ENCODE measurements around the gene OPN5. TPM values are rescaled to one million over a fixed set of nuclear protein-coding genes. Genes with fewer than 3 reads are reported as not detected.

Gene OPN5
- total RNA-seq, 2 experiments from 2014 or later: not detected

GRCh38 chr6:47811443-47811842 is 29.6 kb downstream of the OPN5 start:
- TF ChIP-seq, protein P1, sequence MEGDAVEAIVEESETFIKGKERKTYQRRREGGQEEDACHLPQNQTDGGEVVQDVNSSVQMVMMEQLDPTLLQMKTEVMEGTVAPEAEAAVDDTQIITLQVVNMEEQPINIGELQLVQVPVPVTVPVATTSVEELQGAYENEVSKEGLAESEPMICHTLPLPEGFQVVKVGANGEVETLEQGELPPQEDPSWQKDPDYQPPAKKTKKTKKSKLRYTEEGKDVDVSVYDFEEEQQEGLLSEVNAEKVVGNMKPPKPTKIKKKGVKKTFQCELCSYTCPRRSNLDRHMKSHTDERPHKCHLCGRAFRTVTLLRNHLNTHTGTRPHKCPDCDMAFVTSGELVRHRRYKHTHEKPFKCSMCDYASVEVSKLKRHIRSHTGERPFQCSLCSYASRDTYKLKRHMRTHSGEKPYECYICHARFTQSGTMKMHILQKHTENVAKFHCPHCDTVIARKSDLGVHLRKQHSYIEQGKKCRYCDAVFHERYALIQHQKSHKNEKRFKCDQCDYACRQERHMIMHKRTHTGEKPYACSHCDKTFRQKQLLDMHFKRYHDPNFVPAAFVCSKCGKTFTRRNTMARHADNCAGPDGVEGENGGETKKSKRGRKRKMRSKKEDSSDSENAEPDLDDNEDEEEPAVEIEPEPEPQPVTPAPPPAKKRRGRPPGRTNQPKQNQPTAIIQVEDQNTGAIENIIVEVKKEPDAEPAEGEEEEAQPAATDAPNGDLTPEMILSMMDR (IDR thresholded peaks at IDR 0.05): no peak
- ATAC-seq (no peak), DNase-seq (no peak)
- H3K27me3 Mint-ChIP-seq: peaks cover 20% of the 10 kb centered on the region
- no peak overlapping the region for H3K27ac Mint-ChIP-seq
- intact Hi-C loops (cut with micrococcal nuclease): no loop called here
- H3K36me3 Mint-ChIP-seq (ENCODE audit: low read depth): no peaks in the 10 kb centered on the region
- ChIA-PET CTCF (interaction anchor here (1.5 kb wide), 1 partner anchor 9 kb away, joined by 4 read pairs; no protein-coding TSS in a partner anchor), POLR2A (no interaction called here)
- H3K4me1 Mint-ChIP-seq (ENCODE audit: low read depth): no peaks in the 10 kb centered on the region
- H3K9me3 Mint-ChIP-seq: no peaks in the 10 kb centered on the region
- no peak overlapping the region for H3K4me3 Mint-ChIP-seq

GRCh38 chr6:47817749-47818148 is 35.9 kb downstream of the OPN5 start:
- TF ChIP-seq, protein P1 (IDR thresholded peaks at IDR 0.05): no peak
- DNase-seq (no peak), ATAC-seq (no peak)
- Mint-ChIP-seq H3K27me3 (peaks cover 22% of the 10 kb centered on the region), H3K4me3 (no peak overlapping the region), H3K27ac (no peak overlapping the region), H3K4me1 (ENCODE audit: low read depth) (no peaks in the 10 kb centered on the region), H3K9me3 (no peaks in the 10 kb centered on the region), H3K36me3 (ENCODE audit: low read depth) (no peaks in the 10 kb centered on the region)
- intact Hi-C loops (cut with micrococcal nuclease): no loop called here
- POLR2A ChIA-PET: no interaction called here
- CTCF ChIA-PET: interaction anchor here (1.3 to 1.9 kb wide), 2 partner anchors 26 to 30 kb away, joined by 3 to 8 read pairs; no protein-coding TSS in a partner anchor

GRCh38 chr6:47819461-47819860 is 37.6 kb downstream of the OPN5 start:
- no peak for ATAC-seq
- Mint-ChIP-seq H3K36me3 (ENCODE audit: low read depth) (no peaks in the 10 kb centered on the region), H3K9me3 (no peaks in the 10 kb centered on the region), H3K4me1 (ENCODE audit: low read depth) (no peaks in the 10 kb centered on the region), H3K27ac (no peak overlapping the region), H3K4me3 (no peak overlapping the region), H3K27me3 (peaks cover 22% of the 10 kb centered on the region)
- CTCF ChIA-PET: interaction anchor here (1.2 to 1.5 kb wide), 2 partner anchors 9 to 31 kb away, joined by 4 read pairs; no protein-coding TSS in a partner anchor
- TF ChIP-seq, protein P1 (IDR thresholded peaks at IDR 0.05): no peak
- intact Hi-C loops (cut with micrococcal nuclease): no loop called here
- no peak for DNase-seq
- POLR2A ChIA-PET: no interaction called here

DNA sequence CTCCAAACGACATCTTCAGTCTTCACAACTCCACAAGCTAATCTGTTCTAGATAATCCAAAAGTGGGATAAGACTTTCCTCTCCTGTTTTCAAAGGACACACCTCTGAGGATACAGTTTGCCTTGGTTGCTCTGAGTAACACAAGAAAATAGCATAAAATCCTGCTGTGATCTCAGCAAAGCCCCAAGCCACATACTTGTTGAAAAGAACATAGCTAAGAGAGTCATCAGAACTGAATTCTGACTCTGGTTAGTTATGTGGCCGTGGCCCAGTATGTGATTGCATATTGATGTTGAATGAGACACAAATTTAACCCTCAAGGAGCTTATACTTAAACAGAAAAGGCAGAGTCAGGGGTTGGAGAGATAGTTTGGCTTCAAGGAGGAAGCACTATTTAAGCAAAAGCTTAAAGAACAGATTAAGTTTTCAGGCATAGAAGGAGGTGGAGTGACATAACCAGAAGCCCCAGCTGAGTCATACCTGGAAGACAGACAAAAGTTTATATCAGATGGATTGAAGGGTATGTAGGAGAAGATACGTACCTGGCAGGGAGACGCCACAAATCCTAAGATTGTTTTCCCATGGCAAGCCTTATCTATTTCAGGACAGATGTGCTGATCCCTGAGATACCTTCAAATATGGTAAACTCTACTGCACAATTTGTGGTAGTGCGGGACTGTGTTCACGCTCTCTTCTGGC is 41.2 kb downstream of the OPN5 start:
- intact Hi-C loops (cut with micrococcal nuclease): no loop called here
- ChIA-PET CTCF (interaction anchor here (1.0 kb wide), 1 partner anchor 35 kb away, joined by 3 read pairs; no protein-coding TSS in a partner anchor), POLR2A (no interaction called here)
- Mint-ChIP-seq H3K4me1 (ENCODE audit: low read depth) (no peaks in the 10 kb centered on the region), H3K36me3 (ENCODE audit: low read depth) (no peaks in the 10 kb centered on the region), H3K27ac (no peak overlapping the region), H3K9me3 (no peaks in the 10 kb centered on the region), H3K4me3 (no peak overlapping the region), H3K27me3 (peaks cover 17% of the 10 kb centered on the region)
- DNase-seq: no peak
- TF ChIP-seq, protein P1 (IDR thresholded peaks at IDR 0.05): no peak
- ATAC-seq: no peak

DNA sequence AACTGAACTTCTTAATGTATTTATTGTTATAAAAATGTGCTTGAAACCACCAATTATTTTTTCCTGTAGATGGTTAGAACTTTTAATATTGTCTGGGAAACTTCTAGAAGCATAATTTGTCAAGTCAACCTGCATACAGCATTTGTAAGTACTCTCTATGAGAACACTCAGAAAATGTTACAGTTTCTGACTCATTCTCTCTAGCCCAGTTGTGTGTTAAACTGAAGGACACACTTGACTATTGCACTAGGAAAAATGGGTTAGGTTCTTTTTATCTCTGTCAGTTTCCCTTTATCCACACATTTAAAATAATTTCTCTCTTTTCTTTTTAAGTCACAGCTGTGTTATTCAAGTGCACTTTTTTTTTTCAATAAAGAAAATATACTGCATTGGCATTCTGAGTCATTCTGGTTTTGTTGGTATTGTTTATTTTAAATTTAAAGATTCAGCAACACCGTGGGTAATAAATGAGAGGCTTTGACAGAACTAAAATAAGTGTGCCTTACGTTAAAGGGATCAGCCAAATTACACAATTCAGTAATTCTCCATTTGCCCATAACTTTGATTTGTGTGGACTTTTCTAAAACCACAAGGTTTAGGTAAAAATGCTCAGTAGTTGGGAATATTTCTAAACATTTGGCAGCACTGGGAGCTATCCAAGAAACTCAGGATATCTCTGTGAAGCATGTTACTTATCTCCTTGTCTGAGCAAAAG is 50.7 kb downstream of the OPN5 start:
- DNase-seq (no peak), ATAC-seq (no peak)
- POLR2A ChIA-PET: no interaction called here
- Mint-ChIP-seq H3K36me3 (ENCODE audit: low read depth) (no peaks in the 10 kb centered on the region), H3K27me3 (peaks cover 12% of the 10 kb centered on the region), H3K9me3 (no peaks in the 10 kb centered on the region), H3K4me3 (no peak overlapping the region), H3K27ac (no peak overlapping the region), H3K4me1 (ENCODE audit: low read depth) (peaks cover 7% of the 10 kb centered on the region)
- CTCF ChIA-PET: no interaction called here
- intact Hi-C loops (cut with micrococcal nuclease): no loop called here
- TF ChIP-seq, protein P1 (IDR thresholded peaks at IDR 0.05): no peak
